Activated CD4-positive, CD25-positive, alpha-beta regulatory T cell treated with anti-CD3 and anti-CD28 coated beads, Interleukin-2, amount 50 U/mL, for 72 hours (primary cell): ENCODE measurements around the gene COL6A6.
"Not testable (repeated sequence)": the region's sequence is repeated elsewhere in the genome, so short reads cannot be mapped to it uniquely, and the experiment has no call there.

Source experiments
- DNase-seq: peaks from one replicate; pipeline ENCODE4 v3.0.0; 2021

COL6A6 gene

DNA sequence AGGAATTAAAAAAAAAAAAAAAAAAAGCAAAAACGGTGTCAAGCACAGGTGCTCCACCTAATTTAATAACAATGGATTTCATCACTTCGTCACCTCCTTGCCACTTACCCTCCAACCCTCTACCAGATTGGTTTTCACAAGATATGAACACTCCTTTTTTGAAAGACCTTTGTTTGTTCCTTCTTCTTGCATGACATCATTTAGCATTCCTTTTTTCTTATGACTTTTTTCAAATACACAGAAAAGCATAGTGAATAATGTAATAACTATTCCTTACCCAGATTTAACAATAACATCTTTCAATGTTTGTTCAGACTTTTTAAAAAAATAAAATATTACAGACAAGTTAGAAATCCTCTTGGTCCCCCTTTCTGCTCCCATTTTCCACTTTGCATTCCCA lies 16.3 kb downstream of the COL6A6 start:
- no peak for DNase-seq

DNA sequence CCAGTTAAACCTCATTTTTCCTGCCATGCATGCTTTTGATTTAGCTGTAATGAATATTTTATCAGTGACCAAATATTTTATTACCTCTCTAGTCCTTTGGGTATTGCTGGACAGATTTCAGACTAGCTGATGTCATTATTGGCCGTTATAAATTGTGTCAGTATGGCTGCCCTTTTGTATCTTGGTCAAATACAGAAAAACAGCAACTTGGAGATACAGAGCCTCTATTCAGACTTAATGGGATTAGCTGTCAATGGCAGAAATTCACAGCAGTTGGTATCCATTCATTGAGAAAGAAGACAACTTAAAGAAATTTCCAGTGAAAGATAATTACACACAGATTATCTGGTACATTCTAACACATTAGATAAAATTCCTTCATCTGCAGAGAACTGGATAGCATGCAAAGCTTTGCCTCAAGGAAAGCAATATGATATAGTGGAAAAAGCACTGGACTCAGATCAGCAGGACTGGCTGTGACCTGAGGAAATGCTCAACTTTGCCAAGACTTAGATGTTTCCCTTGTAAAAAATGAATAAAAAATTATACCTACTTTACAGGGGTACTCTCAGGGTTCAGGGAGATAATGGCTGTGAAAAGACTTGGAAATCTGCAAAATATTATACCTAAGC lies 20.8 kb downstream of the COL6A6 start:
- no peak for DNase-seq

GRCh38 chr3:130539005-130539404 lies 22.0 kb downstream of the COL6A6 start:
- no peak for DNase-seq

DNA sequence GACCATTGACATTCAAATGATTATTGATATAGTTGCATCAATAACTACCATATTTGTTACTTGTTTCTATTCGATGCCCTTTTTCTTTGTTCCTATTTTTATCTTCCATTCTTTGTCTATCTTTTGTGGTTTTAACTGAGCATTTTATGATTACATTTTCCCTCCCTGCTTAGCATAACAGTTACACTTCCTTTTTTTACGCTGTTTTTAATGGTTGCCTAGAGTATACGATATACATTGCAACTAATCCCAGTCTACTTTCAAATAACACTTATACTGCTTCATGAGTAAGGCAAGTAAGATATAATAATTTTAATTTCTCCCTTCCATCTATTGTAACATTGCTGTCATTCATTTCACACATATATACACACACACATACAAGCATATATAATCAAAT lies 26.3 kb downstream of the COL6A6 start:
- no peak for DNase-seq

DNA sequence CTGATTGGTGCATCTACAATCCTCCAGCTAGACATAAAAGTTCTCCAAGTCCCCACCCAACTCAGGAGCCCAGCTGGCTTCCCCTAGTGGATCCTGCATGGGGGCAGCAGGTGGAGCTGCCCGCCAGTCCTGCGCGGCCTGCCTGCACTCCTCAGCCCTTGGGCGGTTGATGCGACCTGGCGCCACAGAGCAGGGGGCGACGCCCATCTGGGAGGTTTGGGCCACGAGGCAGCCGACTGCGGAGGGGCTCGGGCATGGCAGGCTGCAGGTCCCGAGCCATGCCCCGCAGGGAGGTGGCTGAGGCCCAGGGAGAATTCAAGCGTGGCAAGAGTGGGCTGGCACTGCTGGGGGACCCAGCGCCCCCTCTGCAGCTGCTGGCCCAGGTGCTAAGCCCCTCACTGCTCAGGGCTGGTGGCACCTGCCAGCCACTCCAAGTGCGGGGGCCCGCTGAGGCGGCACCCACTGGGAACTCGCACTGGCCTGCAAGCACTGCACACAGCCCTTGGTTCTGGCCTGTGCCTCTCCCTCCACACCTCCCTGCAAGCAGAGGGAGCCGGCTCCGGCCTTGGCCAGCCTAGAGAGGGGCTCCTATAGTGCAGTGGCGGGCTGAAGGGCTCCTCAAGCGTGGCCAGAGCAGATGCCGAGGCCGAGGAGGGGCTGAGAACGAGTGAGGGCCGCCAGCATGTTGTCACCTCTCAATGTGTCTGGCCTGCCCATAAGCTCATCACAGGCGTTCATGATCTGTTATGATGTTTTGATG lies 30.1 kb downstream of the COL6A6 start:
- DNase-seq: no peak

DNA sequence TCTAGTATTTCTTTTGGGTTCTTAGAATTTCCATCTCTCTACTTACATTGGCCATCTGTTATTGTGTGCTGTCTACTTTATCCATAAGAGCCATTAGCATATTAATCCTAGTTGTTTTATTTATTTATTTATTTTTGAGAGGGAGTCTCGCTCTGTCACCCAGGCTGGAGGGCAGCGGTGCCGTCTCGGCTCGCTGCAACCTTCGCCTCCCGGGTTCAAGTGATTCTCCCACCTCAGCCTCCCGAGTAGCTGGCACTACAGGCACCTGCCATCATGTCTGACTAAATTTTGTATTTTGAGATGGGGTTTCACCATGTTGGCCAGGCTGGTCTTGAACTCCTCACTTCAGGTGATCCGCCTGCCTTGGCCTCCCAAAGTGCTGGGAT lies 30.7 kb downstream of the COL6A6 start:
- not testable (repeated sequence) for DNase-seq

GRCh38 chr3:130548356-130548755 lies 31.4 kb downstream of the COL6A6 start:
- no peak for DNase-seq

DNA sequence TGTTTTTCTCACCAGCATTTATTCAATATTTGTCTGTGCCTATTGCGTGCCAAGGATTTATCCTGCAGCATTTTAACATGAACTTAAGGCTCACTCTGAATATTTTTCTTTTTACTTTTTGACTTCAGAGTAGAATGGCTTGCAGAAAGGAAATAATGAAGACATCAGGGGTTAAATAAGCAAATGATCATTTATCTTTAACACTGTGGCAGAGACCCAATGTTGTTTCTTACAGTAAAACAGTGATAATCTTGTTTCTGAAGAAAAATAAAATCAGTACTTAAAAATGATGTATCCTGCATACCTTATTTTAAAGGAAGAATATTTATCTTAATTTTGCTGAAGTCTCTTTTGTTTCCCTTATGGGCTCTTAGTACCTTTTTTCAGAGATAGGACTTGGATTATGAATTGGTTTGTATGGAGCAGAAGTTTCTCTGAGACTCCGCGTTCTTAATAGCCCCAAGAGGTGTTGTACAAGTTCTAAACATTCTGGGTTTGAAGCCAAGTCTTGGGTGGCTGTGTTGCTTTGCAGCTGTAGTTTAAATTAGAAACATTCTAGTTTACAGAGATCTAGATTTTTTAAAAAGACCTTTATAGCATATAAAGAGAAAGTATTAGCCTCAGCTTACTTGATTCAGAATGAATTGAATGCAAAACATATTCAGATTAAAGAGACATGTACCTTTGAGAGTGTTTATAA lies 40.5 kb downstream of the COL6A6 start:
- no peak for DNase-seq

GRCh38 chr3:130558366-130558765 lies 41.4 kb downstream of the COL6A6 start:
- DNase-seq: no peak

DNA sequence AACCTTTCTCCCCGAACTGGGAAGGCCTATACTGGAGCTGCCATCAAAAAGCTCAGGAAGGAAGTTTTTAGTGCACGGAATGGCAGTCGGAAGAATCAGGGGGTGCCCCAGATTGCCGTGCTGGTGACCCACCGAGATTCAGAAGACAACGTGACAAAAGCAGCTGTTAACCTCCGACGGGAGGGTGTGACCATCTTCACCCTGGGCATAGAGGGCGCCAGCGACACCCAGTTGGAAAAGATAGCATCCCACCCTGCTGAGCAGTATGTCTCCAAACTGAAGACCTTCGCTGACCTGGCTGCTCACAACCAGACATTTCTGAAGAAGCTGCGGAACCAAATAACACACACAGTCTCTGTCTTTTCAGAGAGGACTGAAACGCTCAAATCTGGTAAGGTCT lies 48.2 kb downstream of the COL6A6 start:
- no peak for DNase-seq
